ENCODE measurements around the gene KMO. TPM values are rescaled to one million over a fixed set of nuclear protein-coding genes. Genes with fewer than 3 reads are reported as not detected.

Gene KMO
- polyA plus RNA-seq, 3 donors, result 4.7 to 9.0 (median 6.4) TPM

- Histone ChIP-seq H2AFZ (ENCODE audit: insufficient read depth, low read depth, low read length, poor library complexity, severe bottlenecking) (no peak overlapping the region), H3K4me1 (ENCODE audit: control insufficient read depth in 1 of 2, insufficient read depth in 2 of 2, low read length in 2 of 2) (no peaks in the 10 kb centered on the region), H3K9ac (ENCODE audit: insufficient read depth, low read length, poor library complexity, severe bottlenecking) (no peak overlapping the region), H3K4me3 (replicated peaks in 1 of 3; ENCODE audit: low read depth in 2 of 3, low read length in 3 of 3) (no peak overlapping the region), H4K20me1 (ENCODE audit: insufficient read depth, low read length) (no peaks in the 10 kb centered on the region), H3K27me3 (ENCODE audit: control insufficient read depth in 2 of 2, insufficient read depth in 2 of 2, low read length in 2 of 2) (no peaks in the 10 kb centered on the region), H3K4me2 (replicated peaks; ENCODE audit: extremely low read depth, low read length, poor library complexity, severe bottlenecking) (no peak overlapping the region), H3K27ac (ENCODE audit: low read depth in 1 of 2, low read length in 2 of 2) (no peak overlapping the region), H3K9me3 (replicated peaks in 1 of 2; ENCODE audit: control insufficient read depth in 1 of 2, insufficient read depth in 1 of 2, low read length in 2 of 2) (peaks cover under 1 to 7% of the 10 kb centered on the region in 2 donors), H3K79me2 (ENCODE audit: insufficient read depth, low read length) (no peaks in the 10 kb centered on the region), H3K36me3 (replicated peaks in 1 of 2; ENCODE audit: control insufficient read depth in 1 of 2, insufficient read depth in 2 of 2, low read length in 2 of 2) (peaks cover 42 to 86% of the 10 kb centered on the region in 2 donors)
- Mint-ChIP-seq H3K4me1 (no peaks in the 10 kb centered on the region), H3K9me3 (peaks cover 4 to 17% (median 7%) of the 10 kb centered on the region in 7 donors), H3K36me3 (peaks cover 71% of the 10 kb centered on the region in 2 donors), H3K4me3 (no peak overlapping the region), H3K27me3 (ENCODE audit: low read depth in 3 of 3) (no peaks in the 10 kb centered on the region), H3K27ac (no peak overlapping the region)
- intact Hi-C loops (cut with micrococcal nuclease), result no loop called here
- TF ChIP-seq CTCF (IDR thresholded peaks at IDR 0.05), result no peak
- DNase-seq, result no peak
- 100% methylated on average over 1 of the region's 1 CpG for WGBS (ENCODE audit: insufficient coverage)
Observed at GRCh38 chr1:241582921-241583321, 50.7 kb downstream of the KMO start.

- Histone ChIP-seq H3K36me3 (replicated peaks in 1 of 2; ENCODE audit: control insufficient read depth in 1 of 2, insufficient read depth in 2 of 2, low read length in 2 of 2) (peaks cover 22 to 47% of the 10 kb centered on the region in 2 donors), H3K27ac (ENCODE audit: low read depth in 1 of 2, low read length in 2 of 2) (no peak overlapping the region), H3K4me2 (replicated peaks; ENCODE audit: extremely low read depth, low read length, poor library complexity, severe bottlenecking) (no peak overlapping the region), H3K9me3 (replicated peaks in 1 of 2; ENCODE audit: control insufficient read depth in 1 of 2, insufficient read depth in 1 of 2, low read length in 2 of 2) (no peaks in the 10 kb centered on the region), H3K27me3 (ENCODE audit: control insufficient read depth in 2 of 2, insufficient read depth in 2 of 2, low read length in 2 of 2) (no peaks in the 10 kb centered on the region), H4K20me1 (ENCODE audit: insufficient read depth, low read length) (no peaks in the 10 kb centered on the region), H3K79me2 (ENCODE audit: insufficient read depth, low read length) (no peaks in the 10 kb centered on the region), H2AFZ (ENCODE audit: insufficient read depth, low read depth, low read length, poor library complexity, severe bottlenecking) (no peak overlapping the region), H3K9ac (ENCODE audit: insufficient read depth, low read length, poor library complexity, severe bottlenecking) (no peak overlapping the region), H3K4me1 (ENCODE audit: control insufficient read depth in 1 of 2, insufficient read depth in 2 of 2, low read length in 2 of 2) (peaks cover 25 to 31% of the 10 kb centered on the region in 2 donors), H3K4me3 (replicated peaks in 1 of 3; ENCODE audit: low read depth in 2 of 3, low read length in 3 of 3) (no peak overlapping the region)
- no peak for TF ChIP-seq CTCF (IDR thresholded peaks at IDR 0.05)
- Mint-ChIP-seq H3K9me3 (peaks cover 0 to 1% (median 0%) of the 10 kb centered on the region in 7 donors), H3K36me3 (peaks cover 46 to 49% of the 10 kb centered on the region in 2 donors), H3K27me3 (ENCODE audit: low read depth in 3 of 3) (no peaks in the 10 kb centered on the region), H3K27ac (peak overlapping the region in 1 of 7 donors; percentile 54), H3K4me1 (peaks cover 31% of the 10 kb centered on the region), H3K4me3 (no peak overlapping the region)
- no peak for DNase-seq
- 98% methylated on average over 11 of the region's 14 CpGs for WGBS (ENCODE audit: insufficient coverage)
- intact Hi-C loops (cut with micrococcal nuclease), result no loop called here
Observed at GRCh38 chr1:241586905-241587512, 54.8 kb downstream of the KMO start.
